Fibroblast of mammary gland (primary cell): ENCODE measurements around the gene PRSS50.
A peak's percentile ranks its signal among the peaks of the same experiment; 100 is the strongest.

Experiments used
- DNase-seq: peaks from one replicate; pipeline ENCODE4 v3.0.0-alpha.2; 2010; ENCODE audit warnings: low read depth
- H3K4me3 ChIP-seq: 2 replicates; pipeline ENCODE4 v1.5.1; 2011; ENCODE audit warnings: low read depth, mild to moderate bottlenecking, low read length, moderate library complexity; ENCODE audit not compliant: control insufficient read depth
- CTCF ChIP-seq: conservative IDR thresholded peaks from 2 replicates; pipeline ENCODE4 v1.5.1; 2011; ENCODE audit warnings: low read depth, low read length, inconsistent platforms; ENCODE audit not compliant: control insufficient read depth, insufficient read depth

PRSS50 gene

DNA sequence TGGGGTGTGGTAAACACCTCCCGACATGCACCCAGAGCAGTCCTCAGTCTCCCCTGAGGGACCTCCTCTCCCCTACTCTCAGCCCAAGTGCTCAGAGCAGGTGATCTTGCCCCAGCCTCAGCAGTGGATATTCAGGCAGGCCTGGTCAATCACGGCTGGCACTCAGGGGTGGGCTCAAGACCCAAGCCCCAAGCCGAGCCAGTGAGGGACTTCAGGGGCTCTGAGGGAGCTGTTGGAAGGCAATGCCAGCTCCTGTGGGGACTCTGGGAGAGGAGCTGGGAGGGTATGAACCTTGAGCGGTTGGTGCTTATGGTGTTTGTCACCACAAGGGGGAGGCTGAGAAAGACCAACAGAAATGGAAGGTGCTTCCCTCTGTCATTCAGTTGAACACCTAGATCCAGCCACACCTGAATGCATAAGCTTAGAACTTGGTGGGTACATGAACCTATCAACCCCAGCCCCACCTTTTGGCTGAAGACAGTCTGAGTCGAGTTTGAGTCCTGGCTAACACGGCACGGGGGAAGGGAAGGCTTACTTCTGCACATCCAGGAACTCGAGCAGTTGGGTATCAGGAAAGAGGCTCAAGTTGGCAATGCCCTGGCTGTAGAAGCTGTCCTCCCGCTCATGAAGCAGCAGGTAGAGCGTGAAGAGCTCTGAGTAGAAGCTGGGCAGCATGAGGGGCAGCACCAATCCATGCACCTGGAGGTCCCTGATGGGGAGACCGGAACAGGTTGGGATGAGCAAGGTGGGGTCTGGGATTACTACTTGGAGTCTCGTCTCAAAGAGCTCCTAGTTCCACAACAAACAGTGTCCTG, 43.4 kb downstream of the PRSS50 start:
- no peak for DNase-seq
- peak; percentile 21 for TF ChIP-seq CTCF

GRCh38 chr3:46673151-46674030, 44.3 kb downstream of the PRSS50 start:
- no peak overlapping the region for H3K4me3 ChIP-seq
- no peak for TF ChIP-seq CTCF
- DNase-seq = no peak

More for the DNA sequence above, 43.4 kb downstream of the PRSS50 start:
- H3K4me3 ChIP-seq = no peak overlapping the region

DNA sequence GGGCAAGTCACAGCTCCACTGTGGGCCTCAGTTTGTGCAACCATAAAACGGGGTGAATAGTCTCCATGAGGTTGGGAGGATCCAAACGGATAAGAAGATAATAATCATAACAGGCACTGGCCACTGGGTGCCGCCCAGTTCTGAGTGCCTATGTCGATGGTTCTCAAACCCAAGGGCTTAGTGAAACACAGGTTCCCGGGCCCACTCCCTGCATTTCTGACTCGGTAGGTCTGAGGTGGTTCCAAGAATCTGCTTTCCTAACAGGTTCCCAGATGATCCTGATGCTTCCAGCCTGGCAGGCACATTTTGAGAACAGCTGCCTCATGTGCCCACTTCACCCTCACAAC, 45.3 kb downstream of the PRSS50 start:
- H3K4me3 ChIP-seq = no peak overlapping the region
- TF ChIP-seq CTCF = no peak
- no peak for DNase-seq

DNA sequence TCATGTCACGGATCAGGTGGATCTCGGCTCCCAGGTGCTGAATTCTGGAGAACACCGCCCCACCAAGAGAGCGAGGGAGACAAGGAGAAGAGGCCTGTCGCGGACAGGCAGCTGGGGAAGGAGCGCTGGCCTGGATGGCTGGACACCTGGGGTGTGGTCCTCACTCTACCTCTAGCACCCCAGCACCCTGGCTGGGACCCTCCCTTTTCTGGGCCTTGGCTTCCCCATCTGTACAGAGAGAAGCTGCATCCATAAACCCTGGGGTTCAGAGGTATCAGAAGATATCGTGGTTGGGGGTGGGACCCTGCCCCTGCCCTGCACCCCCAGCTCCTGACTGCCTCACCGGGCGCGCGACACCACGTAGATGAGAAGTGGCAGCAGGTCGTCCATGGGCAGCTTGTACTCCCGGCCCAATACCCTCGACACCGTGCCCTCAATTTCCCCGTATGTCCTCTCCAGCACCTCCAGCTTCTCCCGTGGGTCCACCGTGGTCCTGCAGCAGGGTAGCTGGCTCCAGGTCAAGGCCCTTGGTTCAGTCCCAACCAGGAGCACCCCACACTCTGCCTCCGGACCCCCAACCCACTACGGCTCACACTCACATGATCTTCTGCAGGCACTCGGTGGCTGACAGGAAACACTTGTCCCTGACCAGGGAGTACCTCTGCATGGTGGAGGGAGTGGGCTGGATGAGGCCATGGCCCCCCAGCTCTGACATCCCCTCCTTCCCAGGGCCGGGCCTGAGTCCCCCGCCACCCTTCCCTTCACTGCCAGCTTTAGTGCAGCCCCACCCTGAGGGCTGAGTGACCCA, 45.9 kb downstream of the PRSS50 start:
- TF ChIP-seq CTCF = no peak
- H3K4me3 ChIP-seq = no peak overlapping the region
- DNase-seq = no peak

GRCh38 chr3:46670891-46671427, 46.7 kb downstream of the PRSS50 start:
- no peak overlapping the region for H3K4me3 ChIP-seq
- no peak for TF ChIP-seq CTCF
- DNase-seq = no peak
